HG03342 (cell line): ENCODE data around the gene ACTN1.

Experiments
- ATAC-seq: cut with Tn5 transposase; IDR thresholded peaks from one replicate; pipeline ENCODE4 v1.9.1; 2021; ENCODE audit warnings: mild to moderate bottlenecking, moderate library complexity; ENCODE audit not compliant: unreplicated experiment

The ACTN1 gene

DNA sequence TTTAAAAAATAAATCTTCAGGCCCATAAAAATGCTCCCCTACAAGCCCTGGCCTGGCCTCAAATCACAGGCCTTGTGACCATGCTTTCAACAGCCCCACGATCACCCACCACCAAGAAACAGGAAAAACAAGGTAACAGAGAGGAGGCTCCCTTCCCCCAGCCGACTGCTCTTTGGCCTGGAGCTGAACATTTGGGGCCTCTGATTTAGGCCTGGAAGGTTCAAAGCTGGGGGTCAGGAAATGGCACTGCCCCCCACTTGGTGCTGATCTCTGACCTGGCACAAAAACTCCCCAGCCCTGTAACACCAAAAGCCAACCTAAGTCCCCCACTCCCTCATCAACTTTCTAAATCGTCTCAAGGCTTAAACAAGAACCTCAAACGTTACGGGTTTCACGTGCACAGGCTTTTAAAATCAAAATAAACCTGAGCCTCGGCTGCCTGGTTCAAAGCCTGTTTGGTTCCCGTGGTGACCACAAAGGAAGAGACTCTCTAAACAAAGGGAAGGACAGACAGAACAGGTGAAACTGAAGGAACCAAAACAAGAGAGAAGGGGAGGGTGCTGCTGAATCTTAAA, 9.0 kb downstream of the ACTN1 start:
- ATAC-seq, result no peak

DNA sequence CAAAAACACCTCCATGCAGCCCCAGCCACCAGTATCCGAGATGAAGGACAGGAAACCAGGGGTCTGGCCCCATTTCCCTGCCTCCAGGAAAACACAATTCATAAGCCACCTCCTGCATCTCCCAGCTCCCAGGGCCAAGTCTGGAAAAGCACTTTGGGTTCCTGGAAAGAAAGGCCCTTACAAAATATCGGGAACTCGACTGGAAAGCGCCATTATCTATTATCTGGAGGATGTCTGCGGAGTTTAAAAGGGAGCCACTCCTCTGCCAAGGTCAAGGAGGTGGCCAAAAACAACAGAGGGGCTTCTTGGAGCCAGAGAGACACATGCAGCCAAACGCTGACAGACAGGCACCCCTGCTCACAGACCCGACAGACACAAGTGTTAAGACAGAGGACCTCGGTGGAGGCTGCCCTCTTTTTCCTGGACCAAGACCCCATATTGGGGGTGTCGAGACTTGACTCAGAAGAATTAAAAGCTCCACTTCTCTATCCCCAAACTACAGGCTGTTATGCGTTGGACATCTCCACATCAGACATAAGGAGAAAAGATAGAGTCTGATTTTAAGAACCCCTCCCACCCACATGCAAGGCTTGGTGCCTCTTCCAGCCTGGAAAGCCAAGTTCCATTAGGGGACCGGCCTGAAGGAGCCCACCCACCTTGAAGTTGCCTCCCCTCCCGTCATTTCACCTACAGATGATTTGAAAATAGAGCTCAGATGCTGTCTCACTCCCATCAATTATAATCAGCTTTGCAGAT, 9.6 kb downstream of the ACTN1 start:
- ATAC-seq, result no peak

- ATAC-seq, result no peak
Observed at GRCh38 chr14:68968721-68969120, 10.4 kb downstream of the ACTN1 start.

DNA sequence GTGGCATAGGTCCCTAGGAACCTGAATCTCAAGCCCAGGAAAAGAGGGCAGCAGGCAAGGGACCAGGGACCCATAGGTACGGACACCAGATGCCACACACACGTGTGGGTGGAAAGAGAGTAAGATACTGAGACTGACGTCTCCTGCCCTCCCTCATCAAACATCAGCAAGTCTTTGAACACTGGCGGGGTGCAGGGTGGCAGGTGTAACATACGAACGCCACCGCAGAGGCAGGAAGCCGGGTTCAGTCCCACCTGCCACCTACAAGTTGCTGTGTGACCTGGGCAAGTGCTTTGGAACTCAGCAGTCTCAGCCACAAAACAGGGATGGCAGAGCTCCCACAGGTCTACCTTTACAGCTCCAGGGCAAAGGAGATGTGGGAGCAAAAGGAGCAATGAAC, 11.1 kb downstream of the ACTN1 start:
- ATAC-seq, result no peak

DNA sequence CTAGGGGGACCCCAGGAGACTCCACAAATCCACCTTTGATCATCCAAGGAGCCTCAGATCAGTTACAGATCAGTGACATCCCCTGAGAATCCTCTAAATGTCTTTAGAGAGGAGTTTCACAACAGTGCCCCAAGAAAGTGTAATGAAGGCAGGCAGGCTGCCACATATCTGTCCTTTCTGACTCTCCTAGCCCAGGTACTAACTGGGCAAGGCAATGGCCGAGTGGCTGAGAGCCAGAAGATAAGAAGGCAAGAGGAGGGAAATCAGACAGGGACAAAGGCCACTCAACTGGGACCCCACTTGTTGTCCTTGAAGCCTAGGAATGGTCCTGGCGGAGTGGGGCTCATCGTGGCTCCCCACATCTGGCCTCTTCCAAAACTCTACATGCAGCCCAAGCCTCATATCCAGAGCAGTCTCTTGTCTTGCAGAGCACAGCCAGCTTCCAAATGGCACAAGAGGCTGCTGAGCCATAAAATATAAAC, 11.6 kb downstream of the ACTN1 start:
- ATAC-seq, result no peak

DNA sequence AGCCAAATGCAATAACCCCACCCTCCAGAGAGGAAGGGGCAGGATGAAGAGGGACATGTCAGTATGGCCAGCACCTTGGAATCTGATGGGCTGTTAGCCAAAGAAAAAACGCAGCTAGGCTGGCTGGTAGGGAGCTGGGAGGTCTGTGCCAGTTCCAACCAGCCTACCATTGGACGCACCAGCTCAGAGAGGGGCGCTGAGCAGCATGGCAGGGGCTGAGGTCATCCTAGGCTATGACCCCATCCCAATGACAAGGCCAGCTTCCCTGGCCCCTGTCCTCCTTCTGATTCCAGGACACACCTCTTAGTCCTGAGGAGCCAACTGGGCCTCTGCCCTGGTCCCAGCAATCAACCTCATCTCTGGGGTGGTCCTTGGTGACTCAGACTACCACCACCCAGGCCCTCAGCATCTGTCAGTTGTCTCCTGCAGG, 12.2 kb downstream of the ACTN1 start:
- ATAC-seq, result no peak

DNA sequence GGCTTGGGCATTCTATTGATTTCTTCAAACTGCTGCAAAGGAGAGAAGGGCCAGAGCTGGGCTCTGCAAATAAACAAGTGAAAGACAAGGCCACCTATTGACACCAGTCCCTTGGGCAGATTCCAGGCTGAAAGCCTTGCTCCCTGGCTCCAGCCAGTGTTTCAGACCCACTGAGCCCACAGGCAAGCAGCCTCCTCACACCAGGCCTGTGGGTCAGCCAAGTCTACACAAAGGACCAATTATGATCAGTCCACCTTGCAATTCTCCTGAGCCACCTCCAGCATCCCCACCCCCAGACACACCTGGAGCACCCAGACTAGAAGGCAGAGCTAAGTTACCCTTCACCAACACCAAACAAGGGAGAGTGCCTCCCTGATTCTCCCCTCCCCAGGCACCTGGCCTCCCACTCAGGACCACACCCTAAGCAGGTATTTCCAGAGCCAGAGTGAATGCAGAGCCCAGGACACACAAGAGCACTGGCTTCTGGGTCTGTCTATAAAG, 13.8 kb downstream of the ACTN1 start:
- no peak for ATAC-seq

DNA sequence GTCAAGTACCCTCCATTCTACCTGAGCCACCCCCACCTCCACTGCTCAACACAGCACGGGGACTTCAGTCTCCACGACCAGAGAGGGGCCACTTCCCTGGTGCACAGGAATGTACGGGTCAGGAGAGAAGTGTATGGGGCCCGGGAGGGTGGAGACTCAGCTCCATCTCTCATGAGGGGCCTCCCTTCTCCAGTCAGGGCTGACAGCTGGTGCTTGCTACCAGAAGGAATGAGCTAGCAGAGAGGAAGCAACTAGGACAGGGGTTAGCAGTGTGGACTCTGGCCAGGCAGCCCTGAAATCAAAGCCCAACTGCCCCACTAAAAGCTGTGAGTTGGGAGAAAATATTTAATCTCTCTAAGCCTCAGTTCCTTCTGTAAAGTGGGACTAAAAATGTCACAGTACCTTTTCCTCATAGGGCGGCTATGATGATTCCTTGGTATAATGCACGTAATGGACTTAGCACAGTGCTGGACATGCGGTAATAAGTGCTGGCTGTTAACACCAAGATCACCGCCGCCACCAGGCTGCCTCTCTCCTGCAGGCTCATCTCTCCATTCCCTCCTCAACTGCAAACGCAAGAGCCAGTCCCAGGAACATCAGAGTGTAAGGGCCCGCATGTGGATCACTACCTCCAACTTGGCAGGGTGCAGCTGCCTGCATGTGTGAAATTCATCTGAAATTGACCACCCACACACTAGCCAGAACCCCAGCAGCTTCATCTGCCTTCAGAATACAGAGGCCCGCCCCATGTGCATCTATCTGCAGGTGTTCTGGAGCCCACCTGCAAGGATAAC, 14.6 kb downstream of the ACTN1 start:
- ATAC-seq, result no peak

- no peak for ATAC-seq
Observed at GRCh38 chr14:68962681-68963080, 16.4 kb downstream of the ACTN1 start.

DNA sequence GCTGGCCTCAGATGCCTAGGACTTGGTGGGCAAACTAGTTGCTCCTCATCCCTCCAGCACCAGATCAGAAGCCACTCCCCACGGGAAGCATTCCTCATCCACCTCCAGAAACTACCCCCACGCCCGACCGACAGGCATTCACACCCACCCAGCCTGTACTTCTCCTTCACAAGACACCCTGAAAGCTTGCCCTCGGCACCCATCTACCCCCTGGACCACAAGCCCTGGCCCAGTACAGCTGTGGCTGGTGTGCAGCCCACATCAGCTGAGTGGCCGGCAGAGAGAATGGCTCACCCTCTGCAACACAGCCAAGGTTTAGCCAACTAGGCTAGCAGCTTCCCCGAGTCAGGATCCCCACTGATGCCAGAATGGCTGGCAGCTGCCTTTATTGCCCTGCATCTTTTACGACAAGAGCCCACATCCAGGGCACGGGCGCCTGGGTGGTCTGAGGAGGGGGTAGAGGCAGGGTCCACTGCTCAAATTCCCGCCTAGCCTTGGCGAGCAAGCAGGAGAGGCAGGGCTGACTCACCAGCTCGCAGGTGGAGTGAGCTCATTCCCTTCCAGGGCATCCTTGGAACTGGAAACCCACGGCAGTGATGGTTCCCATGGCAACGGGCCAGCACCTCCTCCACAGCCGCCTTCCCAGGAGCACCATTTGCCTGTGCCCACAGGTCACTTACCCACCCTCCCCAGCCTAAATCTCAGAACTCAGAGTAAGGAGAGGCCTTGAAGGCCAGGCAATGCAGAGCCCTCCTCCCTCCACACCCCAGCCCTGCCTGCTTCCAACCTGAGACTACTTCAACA, 17.1 kb downstream of the ACTN1 start:
- no peak for ATAC-seq

- ATAC-seq, result no peak
Observed at GRCh38 chr14:68961361-68961760, 17.7 kb downstream of the ACTN1 start.

- no peak for ATAC-seq
Observed at GRCh38 chr14:68960123-68960522, 19.0 kb downstream of the ACTN1 start.

GRCh38 chr14:68959035-68959434, 20.1 kb downstream of the ACTN1 start:
- ATAC-seq, result no peak

DNA sequence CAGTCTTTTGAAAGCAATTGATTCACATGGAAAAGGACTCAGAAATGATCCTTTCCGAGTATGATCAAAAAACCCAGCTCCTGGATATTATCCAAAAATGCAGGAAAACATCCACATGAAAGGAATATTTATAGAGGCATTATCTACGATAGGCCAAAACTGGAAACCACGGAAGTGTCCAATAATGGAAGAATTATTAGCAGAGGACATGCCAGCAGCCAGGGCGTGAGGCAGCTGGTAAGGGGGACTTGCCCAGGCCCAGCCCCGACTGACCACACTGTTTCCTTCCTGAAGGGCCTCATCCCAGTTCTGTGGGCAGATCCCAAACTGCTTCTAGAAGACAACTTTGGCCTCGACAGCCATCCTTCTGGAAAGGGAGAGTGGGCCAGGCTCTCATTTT, 20.5 kb downstream of the ACTN1 start:
- ATAC-seq, result no peak

DNA sequence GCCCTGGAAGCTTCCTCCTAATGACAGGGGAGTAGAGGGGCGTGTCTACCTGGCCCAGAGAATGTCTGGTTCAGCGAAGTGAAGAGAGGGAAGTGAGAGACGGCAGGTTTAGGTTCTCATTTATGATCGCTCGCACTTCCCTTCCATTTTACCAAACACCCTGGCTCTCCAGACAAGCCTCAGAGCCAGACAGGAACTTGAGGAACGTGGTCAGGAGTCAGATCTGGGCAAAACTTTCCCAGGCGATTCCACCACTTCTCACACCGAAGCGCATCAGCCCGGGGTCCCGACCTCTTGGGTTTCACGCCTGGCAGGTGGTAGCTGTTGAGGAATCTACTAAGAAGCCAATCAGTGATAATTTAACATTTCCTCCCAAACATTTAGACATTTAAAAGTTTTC, 21.3 kb downstream of the ACTN1 start:
- no peak for ATAC-seq

DNA sequence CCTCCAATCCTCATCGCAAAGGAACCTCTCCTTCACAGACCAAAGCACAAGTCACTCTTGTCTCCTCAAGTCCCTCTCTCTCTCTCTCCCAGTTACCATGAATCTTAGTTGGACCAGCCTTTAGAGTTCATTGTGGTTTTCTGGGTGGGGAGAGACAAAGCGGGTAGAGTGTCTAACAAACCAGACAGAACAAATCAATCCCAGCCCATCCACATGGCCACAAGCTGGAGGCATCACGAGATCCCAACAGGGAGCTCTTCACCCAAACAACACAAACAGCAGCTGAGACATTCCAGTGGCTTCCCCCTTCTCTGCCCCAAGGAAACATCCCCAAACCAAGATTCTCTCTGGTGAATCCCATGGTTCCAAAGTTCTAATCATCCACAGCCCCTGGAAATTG, 22.4 kb downstream of the ACTN1 start:
- ATAC-seq, result no peak

DNA sequence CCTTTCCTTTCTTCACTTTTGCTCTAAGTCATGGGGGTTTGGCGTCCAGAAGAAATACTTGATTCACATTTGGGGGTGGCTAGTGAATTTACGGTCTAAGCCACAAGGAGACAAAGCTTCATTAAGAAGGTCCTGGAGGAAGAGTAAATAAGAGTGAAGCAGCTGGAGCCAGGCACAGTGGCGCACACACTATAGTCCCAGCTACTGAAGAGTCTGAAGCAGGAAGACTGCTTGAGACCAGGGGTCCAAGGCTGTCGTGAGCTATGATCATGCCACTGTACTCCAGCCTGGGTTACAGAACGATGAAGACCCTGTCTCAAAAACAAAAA, 23.3 kb downstream of the ACTN1 start:
- ATAC-seq, result no peak

DNA sequence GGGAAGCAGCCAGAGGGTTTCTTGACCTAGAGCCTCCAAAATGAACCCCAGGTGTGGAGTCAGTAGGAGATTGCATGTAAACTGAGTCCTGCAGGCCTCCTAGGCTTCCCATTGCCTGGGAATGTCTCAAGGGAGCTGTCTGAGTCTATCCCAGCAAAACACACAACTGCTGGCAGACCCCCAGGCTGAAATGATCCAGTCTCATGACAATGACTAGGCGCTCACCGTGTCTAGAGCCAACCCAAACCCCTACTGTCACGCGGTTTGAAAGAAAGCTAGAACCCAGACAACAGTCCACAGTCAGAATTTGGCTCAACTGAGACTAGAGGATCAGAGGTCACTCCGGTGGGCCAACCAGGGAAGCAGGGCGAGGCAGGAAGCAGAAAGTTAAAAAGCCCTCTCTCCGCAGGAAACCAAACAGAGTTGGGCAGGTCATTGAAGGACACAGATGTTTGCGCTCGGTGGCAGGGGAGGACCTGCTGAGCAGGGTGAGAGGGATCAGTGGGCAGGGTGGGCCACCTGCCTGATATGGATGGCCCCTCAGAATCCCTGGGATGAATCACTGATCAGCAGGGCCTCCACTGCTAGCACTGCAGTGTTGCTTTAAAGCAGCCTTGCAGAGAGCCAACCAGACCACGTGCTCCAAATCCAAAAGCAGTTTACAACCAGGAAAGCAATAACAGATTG, 23.8 kb downstream of the ACTN1 start:
- no peak for ATAC-seq

DNA sequence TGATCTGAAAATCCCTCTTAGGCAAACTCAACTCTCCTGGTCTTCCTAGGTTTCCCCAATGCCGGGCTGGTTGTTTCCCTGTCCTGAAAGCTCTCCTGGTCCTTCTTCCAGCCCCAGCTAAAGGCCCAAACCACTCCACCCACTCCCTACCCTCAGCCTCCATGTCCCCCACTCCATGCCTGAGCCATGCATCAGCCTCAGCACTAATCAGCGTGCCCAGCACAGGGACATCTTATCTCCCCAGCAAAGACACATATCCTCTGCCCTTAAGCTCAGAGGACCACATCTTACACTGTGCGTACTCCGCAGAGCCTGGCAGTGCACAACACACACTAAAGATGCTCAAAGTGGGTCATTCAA, 25.9 kb downstream of the ACTN1 start:
- ATAC-seq, result no peak

GRCh38 chr14:68952531-68953195, 26.4 kb downstream of the ACTN1 start:
- ATAC-seq, result no peak
